Hepatocyte (in vitro differentiated cells): ENCODE data around the gene SLC25A12. TPM values are rescaled to one million over a fixed set of nuclear protein-coding genes. Genes with fewer than 3 reads are reported as not detected.

Experiments
- DNase-seq: peaks from one replicate; pipeline ENCODE4 v3.0.0-alpha.2; 2016; ENCODE audit warnings: low spot score
- H2AFZ ChIP-seq: fragments of 200-600 bp; sonication (generic); 2 replicates; pipeline ENCODE4 v1.6.0; 2016; ENCODE audit warnings: antibody characterized with exemption, mild to moderate bottlenecking
- H3K27ac ChIP-seq: fragments of 200-600 bp; sonication (generic); 2 replicates; pipeline ENCODE4 v1.5.1; 2016; ENCODE audit warnings: mild to moderate bottlenecking
- H3K27me3 ChIP-seq: fragments of 200-600 bp; sonication (generic); 2 replicates; pipeline ENCODE4 v1.6.1; 2016
- H3K36me3 ChIP-seq: fragments of 200-600 bp; sonication (generic); replicated peaks from 2 replicates; pipeline ENCODE4 v1.5.1; 2016; ENCODE audit warnings: low read depth; ENCODE audit not compliant: insufficient read depth
- H3K4me1 ChIP-seq: fragments of 200-600 bp; sonication (generic); 2 replicates; pipeline ENCODE4 v1.5.1; 2016; ENCODE audit warnings: mild to moderate bottlenecking, moderate library complexity; ENCODE audit not compliant: insufficient read depth
- H3K4me2 ChIP-seq: fragments of 200-600 bp; sonication (generic); 2 replicates; pipeline ENCODE4 v1.6.0; 2016
- H3K4me3 ChIP-seq: fragments of 200-600 bp; sonication (generic); 2 replicates; pipeline ENCODE4 v1.5.1; 2016; ENCODE audit warnings: mild to moderate bottlenecking
- H3K79me2 ChIP-seq: fragments of 200-600 bp; sonication (generic); 2 replicates; pipeline ENCODE4 v1.6.0; 2017; ENCODE audit warnings: mild to moderate bottlenecking
- H3K9me2 ChIP-seq: fragments of 200-600 bp; sonication (generic); replicated peaks from 2 replicates; pipeline ENCODE4 v1.6.0; 2017; ENCODE audit warnings: mild to moderate bottlenecking; ENCODE audit not compliant: insufficient read depth
- H3K9me3 ChIP-seq: fragments of 200-600 bp; sonication (generic); 2 replicates; pipeline ENCODE4 v1.5.1; 2016; ENCODE audit warnings: low read depth, mild to moderate bottlenecking
- H4K20me1 ChIP-seq: fragments of 200-600 bp; sonication (generic); 2 replicates; pipeline ENCODE4 v1.6.0; 2016; ENCODE audit warnings: mild to moderate bottlenecking; ENCODE audit not compliant: insufficient read depth, poor library complexity, severe bottlenecking
- EZH2 ChIP-seq: fragments of 200-600 bp; sonication (generic); IDR thresholded peaks from 2 replicates; pipeline ENCODE4 v1.6.1; 2016; ENCODE audit warnings: antibody characterized with exemption, mild to moderate bottlenecking, borderline replicate concordance
- EZH2phosphoT487 ChIP-seq: fragments of 200-600 bp; sonication (generic); IDR thresholded peaks from one replicate; pipeline ENCODE4 v1.6.1; 2018; ENCODE audit warnings: antibody characterized with exemption, mild to moderate bottlenecking, low read depth, moderate library complexity; ENCODE audit not compliant: unreplicated experiment, severe bottlenecking
- WGBS: methylation state at CpG from one replicate; pipeline ENCODE4 v1.1.6; 2016; ENCODE audit warnings: low lambda C conversion rate; ENCODE audit errors: missing lambda C conversion rate; 5-methylcytosine and 5-hydroxymethylcytosine counted together
- polyA plus RNA-seq: library from polyadenylated mRNA; unstranded; fragments of >200 nt; fragmentation: Nextera tagmentation; extraction: Ambion mirVana; gene quantifications from 2 replicates; pipeline ENCODE4 v1.2.1, GENCODE V29; 2016
- total RNA-seq: library from RNA; depleted of rRNA; stranded (reverse); fragments of >200 nt; gene quantifications from 2 replicates; pipeline ENCODE4 v1.2.3, GENCODE V29; 2014
- TF ChIP-seq, protein P1 (sequence below): fragments of 200-600 bp; sonication (generic); IDR thresholded peaks from 2 replicates; pipeline ENCODE4 v1.5.1; 2016; ENCODE audit warnings: antibody characterized with exemption, mild to moderate bottlenecking; ENCODE audit not compliant: poor library complexity

Gene SLC25A12
- total and polyA plus RNA-seq, 2 experiments from 2014 or later: 7.1 to 11.1 TPM

DNA sequence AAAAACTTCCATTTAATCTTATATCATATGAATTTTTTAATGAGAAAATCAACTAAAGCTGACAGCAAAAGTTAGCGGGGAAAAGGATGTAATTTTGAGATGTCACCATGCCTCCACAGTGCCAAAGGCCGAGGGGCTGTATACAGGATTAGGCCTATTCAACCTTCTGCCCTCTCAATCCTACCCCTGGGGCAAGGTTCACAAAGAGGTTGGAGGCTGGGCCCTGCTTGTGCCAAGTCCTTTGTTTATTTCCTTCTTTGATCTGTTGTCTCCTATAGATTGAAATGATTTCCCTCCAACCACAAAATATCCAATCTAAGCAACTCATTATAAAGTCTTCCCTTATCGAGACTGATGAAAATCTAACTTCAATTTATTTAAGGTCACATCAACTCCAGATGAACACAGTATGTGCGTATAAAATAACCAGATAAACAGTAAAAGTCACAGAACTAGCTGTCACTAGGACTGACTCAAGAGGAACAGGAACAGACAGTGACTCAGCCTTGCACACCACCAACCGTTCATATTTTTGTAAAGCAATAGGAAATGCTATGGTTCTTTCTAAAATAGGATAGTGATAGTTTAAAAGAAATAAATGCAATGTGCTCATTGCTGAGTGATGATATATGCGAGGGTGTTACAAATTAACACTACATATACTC, 95.8 kb downstream of the SLC25A12 start:
- no peaks in the 10 kb centered on the region for H3K36me3 ChIP-seq
- no peak for DNase-seq
- no peak overlapping the region for H2AFZ ChIP-seq
- no peak overlapping the region for H3K27ac ChIP-seq
- no peak overlapping the region for H3K4me2 ChIP-seq
- 81% methylated on average over 6 of the region's 6 CpGs for WGBS
- no peaks in the 10 kb centered on the region for H3K4me1 ChIP-seq
- no peaks in the 10 kb centered on the region for H3K27me3 ChIP-seq
- H3K79me2 ChIP-seq: no peaks in the 10 kb centered on the region
- no peaks in the 10 kb centered on the region for H3K9me3 ChIP-seq
- H4K20me1 ChIP-seq: no peaks in the 10 kb centered on the region
- TF ChIP-seq, protein P1, sequence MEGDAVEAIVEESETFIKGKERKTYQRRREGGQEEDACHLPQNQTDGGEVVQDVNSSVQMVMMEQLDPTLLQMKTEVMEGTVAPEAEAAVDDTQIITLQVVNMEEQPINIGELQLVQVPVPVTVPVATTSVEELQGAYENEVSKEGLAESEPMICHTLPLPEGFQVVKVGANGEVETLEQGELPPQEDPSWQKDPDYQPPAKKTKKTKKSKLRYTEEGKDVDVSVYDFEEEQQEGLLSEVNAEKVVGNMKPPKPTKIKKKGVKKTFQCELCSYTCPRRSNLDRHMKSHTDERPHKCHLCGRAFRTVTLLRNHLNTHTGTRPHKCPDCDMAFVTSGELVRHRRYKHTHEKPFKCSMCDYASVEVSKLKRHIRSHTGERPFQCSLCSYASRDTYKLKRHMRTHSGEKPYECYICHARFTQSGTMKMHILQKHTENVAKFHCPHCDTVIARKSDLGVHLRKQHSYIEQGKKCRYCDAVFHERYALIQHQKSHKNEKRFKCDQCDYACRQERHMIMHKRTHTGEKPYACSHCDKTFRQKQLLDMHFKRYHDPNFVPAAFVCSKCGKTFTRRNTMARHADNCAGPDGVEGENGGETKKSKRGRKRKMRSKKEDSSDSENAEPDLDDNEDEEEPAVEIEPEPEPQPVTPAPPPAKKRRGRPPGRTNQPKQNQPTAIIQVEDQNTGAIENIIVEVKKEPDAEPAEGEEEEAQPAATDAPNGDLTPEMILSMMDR: no peak
- TF ChIP-seq EZH2 (no peak), EZH2phosphoT487 (no peak)
- H3K9me2 ChIP-seq: no peaks in the 10 kb centered on the region
- no peak overlapping the region for H3K4me3 ChIP-seq

DNA sequence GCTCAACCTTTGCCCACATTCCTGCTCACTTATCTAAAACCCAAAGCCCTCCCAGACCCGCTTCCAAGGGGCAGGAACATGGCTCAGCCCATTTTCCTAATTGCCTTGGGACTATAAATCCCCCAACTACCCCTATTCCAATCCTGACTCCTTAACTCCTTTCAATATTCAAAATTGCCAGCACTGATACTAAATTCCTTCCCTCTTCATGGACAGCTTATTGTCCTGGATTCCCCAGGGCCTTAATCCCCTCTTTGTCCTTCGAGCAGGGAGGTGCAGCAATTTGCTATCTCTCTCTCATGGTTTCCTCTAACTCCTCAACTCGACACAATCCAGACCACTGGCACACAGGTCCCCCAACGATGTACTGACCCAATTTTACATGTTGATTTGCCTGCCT, 99.1 kb downstream of the SLC25A12 start:
- Histone ChIP-seq H3K36me3 (no peaks in the 10 kb centered on the region), H3K27ac (no peak overlapping the region), H4K20me1 (no peaks in the 10 kb centered on the region), H3K4me3 (no peak overlapping the region), H3K4me2 (no peak overlapping the region), H3K4me1 (no peaks in the 10 kb centered on the region), H2AFZ (no peak overlapping the region), H3K27me3 (no peaks in the 10 kb centered on the region), H3K9me3 (no peaks in the 10 kb centered on the region), H3K79me2 (no peaks in the 10 kb centered on the region), H3K9me2 (no peaks in the 10 kb centered on the region)
- no peak for DNase-seq
- WGBS: 47% methylated on average over 4 of the region's 4 CpGs
- TF ChIP-seq, protein P1: no peak
- TF ChIP-seq EZH2: no peak
- TF ChIP-seq EZH2phosphoT487: no peak

DNA sequence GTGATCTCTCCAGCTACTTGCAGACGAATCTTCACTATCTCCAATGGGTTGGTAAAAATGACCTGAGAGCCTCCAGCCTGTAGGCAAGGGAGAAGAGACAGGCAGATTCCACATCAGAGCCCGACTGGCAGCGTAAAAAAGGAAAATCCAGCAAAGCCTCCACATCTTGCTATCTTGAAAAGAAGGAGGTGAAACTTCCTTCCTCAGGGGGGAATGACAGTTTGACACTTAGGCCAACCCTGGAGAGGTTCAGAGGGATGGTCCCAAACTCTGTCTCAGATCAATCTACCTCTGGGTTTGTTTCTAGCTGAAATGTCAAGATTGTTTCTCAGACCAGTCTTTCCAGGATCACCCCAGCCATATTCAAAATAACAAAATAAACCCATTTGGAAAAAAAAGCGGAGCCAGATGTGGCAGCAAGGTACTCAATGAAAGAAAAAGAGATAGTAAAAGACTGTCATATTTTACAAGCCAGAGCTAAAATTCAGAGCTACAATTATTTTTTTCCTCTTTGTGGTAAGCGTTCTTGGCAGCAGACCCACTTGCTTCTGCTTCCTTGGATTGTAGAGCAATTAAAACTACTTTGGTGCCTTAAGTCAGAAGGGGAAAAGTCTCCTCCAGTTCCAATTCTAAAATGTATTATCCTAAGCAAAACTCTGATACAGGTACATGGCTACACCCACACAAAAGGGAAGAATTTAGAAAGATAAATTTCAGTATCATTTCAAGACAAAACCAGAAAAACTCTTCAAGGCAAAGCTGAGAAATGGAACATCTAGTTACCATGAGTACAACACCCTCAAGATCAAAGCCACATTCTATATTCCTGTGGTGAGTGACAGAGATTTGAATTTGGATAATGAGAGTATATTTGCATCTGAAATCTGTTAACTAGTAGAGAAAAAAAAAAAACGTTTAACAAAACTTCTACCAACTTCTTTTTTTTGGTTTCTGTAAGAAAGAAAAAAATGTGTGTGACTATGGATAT, 100.1 kb downstream of the SLC25A12 start:
- no peaks in the 10 kb centered on the region for H3K79me2 ChIP-seq
- 70% methylated on average over 6 of the region's 6 CpGs for WGBS
- no peaks in the 10 kb centered on the region for H3K4me1 ChIP-seq
- no peak overlapping the region for H3K27ac ChIP-seq
- H3K4me3 ChIP-seq: no peak overlapping the region
- no peaks in the 10 kb centered on the region for H3K36me3 ChIP-seq
- no peak for DNase-seq
- no peaks in the 10 kb centered on the region for H3K27me3 ChIP-seq
- no peaks in the 10 kb centered on the region for H4K20me1 ChIP-seq
- no peak overlapping the region for H2AFZ ChIP-seq
- H3K9me2 ChIP-seq: no peaks in the 10 kb centered on the region
- no peak overlapping the region for H3K4me2 ChIP-seq
- TF ChIP-seq EZH2 (no peak), EZH2phosphoT487 (no peak)
- TF ChIP-seq, protein P1: no peak
- no peaks in the 10 kb centered on the region for H3K9me3 ChIP-seq
